ENCODE data around the gene NBEAL2. TPM values are rescaled to one million over a fixed set of nuclear protein-coding genes. Genes with fewer than 3 reads are reported as not detected.

NBEAL2 gene
- total and polyA plus RNA-seq, 2 experiments from 2014 or later, result 38.6 to 42.2 TPM

DNA sequence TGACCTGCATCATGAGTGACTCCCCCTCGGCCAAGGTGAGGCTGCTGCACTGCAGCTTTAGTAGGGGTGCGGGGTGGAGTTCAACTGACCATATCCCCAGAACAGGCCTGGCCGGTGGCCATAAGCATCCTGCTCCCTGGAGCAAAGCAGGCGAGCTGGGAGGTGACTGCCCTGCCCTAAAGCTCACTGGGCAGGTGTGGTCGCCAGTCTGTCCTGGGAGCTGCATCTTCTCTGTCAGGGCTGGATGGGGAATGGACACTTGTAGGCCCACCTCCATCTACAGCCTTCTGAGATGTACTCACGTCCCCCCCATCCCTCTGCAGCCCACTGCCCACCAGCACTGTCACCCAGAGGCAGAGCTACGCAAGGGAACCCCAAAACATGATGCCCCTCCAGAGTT is 14.5 kb downstream of the NBEAL2 start:
- H3K27ac ChIP-seq, result no peak overlapping the region
- no peaks in the 10 kb centered on the region for H3K9me3 ChIP-seq (ENCODE audit: low read depth)
- TF ChIP-seq, protein P1, sequence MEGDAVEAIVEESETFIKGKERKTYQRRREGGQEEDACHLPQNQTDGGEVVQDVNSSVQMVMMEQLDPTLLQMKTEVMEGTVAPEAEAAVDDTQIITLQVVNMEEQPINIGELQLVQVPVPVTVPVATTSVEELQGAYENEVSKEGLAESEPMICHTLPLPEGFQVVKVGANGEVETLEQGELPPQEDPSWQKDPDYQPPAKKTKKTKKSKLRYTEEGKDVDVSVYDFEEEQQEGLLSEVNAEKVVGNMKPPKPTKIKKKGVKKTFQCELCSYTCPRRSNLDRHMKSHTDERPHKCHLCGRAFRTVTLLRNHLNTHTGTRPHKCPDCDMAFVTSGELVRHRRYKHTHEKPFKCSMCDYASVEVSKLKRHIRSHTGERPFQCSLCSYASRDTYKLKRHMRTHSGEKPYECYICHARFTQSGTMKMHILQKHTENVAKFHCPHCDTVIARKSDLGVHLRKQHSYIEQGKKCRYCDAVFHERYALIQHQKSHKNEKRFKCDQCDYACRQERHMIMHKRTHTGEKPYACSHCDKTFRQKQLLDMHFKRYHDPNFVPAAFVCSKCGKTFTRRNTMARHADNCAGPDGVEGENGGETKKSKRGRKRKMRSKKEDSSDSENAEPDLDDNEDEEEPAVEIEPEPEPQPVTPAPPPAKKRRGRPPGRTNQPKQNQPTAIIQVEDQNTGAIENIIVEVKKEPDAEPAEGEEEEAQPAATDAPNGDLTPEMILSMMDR (IDR thresholded peaks at IDR 0.05; ENCODE audit: poor library complexity), result no peak
- no peak overlapping the region for H3K4me3 ChIP-seq
- H3K9me2 ChIP-seq (replicated peaks; ENCODE audit: insufficient read depth), result no peaks in the 10 kb centered on the region
- no peak for DNase-seq (ENCODE audit: low spot score)
- no peaks in the 10 kb centered on the region for H3K36me3 ChIP-seq (replicated peaks; ENCODE audit: insufficient read depth, low read depth)
- H3K4me2 ChIP-seq, result no peak overlapping the region
- WGBS (ENCODE audit: low lambda C conversion rate, missing lambda C conversion rate), result 90% methylated on average over 7 of the region's 7 CpGs
- no peaks in the 10 kb centered on the region for H4K20me1 ChIP-seq (ENCODE audit: insufficient read depth, poor library complexity, severe bottlenecking)
- H2AFZ ChIP-seq, result no peak overlapping the region
- no peaks in the 10 kb centered on the region for H3K27me3 ChIP-seq
- no peaks in the 10 kb centered on the region for H3K79me2 ChIP-seq
- peaks cover 10% of the 10 kb centered on the region for H3K4me1 ChIP-seq (ENCODE audit: insufficient read depth)

DNA sequence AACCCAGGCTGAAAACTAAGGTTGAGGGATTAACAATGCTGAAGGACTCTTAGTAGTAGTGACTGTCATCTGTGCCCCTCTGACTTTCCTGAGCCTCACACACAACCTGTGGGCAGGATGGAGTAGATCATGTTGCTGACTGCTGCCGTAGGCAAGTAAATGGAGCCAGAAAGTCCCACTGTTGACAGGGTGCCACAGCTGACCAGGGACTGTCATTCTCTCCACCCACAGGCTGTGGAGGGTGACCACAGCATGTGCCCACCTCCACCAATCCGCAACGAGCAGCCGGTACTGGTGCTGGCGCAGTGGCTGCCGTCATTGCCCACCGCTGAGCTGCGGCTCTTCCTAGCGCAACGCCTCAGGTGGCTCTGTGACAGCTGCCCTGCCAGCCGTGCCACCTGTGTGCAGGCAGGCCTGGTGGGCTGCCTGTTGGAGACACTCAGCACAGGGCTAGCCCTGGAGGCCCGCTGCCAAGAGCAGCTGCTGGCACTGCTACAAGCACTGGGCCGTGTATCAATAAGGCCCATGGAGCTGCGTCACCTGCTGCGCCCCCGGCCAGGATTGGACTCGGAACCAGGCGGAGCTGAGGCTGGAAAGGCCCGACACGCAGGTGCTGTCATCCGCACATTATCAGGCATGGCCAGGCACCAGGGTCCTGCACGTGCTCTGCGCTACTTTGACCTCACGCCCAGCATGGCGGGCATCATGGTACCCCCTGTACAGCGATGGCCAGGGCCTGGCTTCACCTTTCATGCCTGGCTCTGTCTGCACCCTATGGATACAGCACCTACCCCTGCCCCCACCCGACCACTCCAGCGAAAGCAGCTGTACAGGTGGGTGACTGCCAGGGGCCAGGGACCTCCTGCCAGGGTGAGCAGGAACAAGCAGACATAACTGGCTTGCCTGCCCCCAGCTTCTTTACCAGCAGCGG is 15.6 kb downstream of the NBEAL2 start:
- WGBS (ENCODE audit: low lambda C conversion rate, missing lambda C conversion rate), result 93% methylated on average over 29 of the region's 29 CpGs

DNA sequence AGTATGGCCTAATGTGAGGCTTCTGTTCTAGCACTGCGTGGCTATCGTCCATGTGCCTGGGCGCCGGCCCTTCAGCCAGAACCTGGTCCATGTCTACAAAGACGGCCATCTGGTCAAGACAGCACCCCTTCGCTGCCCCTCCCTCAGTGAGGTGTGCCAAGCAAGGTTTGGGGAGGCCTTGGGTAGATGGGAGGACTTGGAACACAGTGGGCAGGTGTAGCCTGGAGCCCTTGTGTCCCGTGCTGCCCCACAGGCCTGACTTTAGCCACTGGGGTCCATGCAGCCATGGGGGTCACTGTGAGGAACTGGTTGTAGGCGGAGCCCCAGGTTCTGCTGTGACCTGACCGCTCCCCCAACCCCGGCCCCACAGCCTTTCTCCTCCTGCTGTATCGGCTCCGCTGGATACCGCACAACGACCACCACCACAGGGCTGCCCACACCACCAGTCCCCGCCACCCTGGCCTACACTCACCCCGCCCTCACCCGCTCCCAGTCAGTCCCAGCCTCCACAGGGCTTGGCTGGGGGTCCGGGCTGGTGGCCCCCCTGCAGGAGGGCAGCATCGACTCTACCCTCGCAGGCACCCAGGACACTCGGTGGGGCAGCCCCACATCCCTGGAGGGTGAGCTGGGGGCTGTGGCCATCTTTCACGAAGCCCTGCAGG is 16.6 kb downstream of the NBEAL2 start:
- no peaks in the 10 kb centered on the region for H3K9me3 ChIP-seq (ENCODE audit: low read depth)
- H3K4me1 ChIP-seq (ENCODE audit: insufficient read depth), result peaks cover 10% of the 10 kb centered on the region
- no peaks in the 10 kb centered on the region for H3K9me2 ChIP-seq (replicated peaks; ENCODE audit: insufficient read depth)
- no peaks in the 10 kb centered on the region for H3K27me3 ChIP-seq
- H3K79me2 ChIP-seq, result no peaks in the 10 kb centered on the region
- 96% methylated on average over 12 of the region's 22 CpGs for WGBS (ENCODE audit: low lambda C conversion rate, missing lambda C conversion rate)
- H3K36me3 ChIP-seq (replicated peaks; ENCODE audit: insufficient read depth, low read depth), result no peaks in the 10 kb centered on the region
- DNase-seq (ENCODE audit: low spot score), result no peak
- TF ChIP-seq EZH2 (IDR thresholded peaks at IDR 0.05; ENCODE audit: borderline replicate concordance), result no peak
- no peak for TF ChIP-seq EZH2phosphoT487 (IDR thresholded peaks at IDR 0.05; ENCODE audit: low read depth, severe bottlenecking, unreplicated experiment)
- H4K20me1 ChIP-seq (ENCODE audit: insufficient read depth, poor library complexity, severe bottlenecking), result no peaks in the 10 kb centered on the region
- no peak overlapping the region for H3K4me3 ChIP-seq
- no peak overlapping the region for H2AFZ ChIP-seq
- no peak overlapping the region for H3K27ac ChIP-seq
- H3K4me2 ChIP-seq, result no peak overlapping the region

More for the DNA sequence above, 15.6 kb downstream of the NBEAL2 start:
- no peaks in the 10 kb centered on the region for H3K36me3 ChIP-seq (replicated peaks; ENCODE audit: insufficient read depth, low read depth)
- no peaks in the 10 kb centered on the region for H3K27me3 ChIP-seq
- peaks cover 10% of the 10 kb centered on the region for H3K4me1 ChIP-seq (ENCODE audit: insufficient read depth)
- H3K4me2 ChIP-seq, result no peak overlapping the region
- H4K20me1 ChIP-seq (ENCODE audit: insufficient read depth, poor library complexity, severe bottlenecking), result no peaks in the 10 kb centered on the region
- H3K9me3 ChIP-seq (ENCODE audit: low read depth), result no peaks in the 10 kb centered on the region
- H3K4me3 ChIP-seq, result no peak overlapping the region
- no peaks in the 10 kb centered on the region for H3K9me2 ChIP-seq (replicated peaks; ENCODE audit: insufficient read depth)
- H2AFZ ChIP-seq, result no peak overlapping the region
- DNase-seq (ENCODE audit: low spot score), result no peak
- H3K79me2 ChIP-seq, result no peaks in the 10 kb centered on the region
- TF ChIP-seq, protein P1 (IDR thresholded peaks at IDR 0.05; ENCODE audit: poor library complexity), result no peak
- no peak for TF ChIP-seq EZH2 (IDR thresholded peaks at IDR 0.05; ENCODE audit: borderline replicate concordance)
- no peak for TF ChIP-seq EZH2phosphoT487 (IDR thresholded peaks at IDR 0.05; ENCODE audit: low read depth, severe bottlenecking, unreplicated experiment)
- H3K27ac ChIP-seq, result no peak overlapping the region

Measured in hepatocyte (in vitro differentiated cells).